HCT116 (cell line): ENCODE measurements around the gene NKAIN4. TPM values are rescaled to one million over a fixed set of nuclear protein-coding genes. Genes with fewer than 3 reads are reported as not detected.

Source experiments
- ATAC-seq: fragments of 200-7000 bp; cut with Tn5 transposase; 2 replicates; pipeline ENCODE4 v1.9.1; 2020; ENCODE audit warnings: mild to moderate bottlenecking, moderate library complexity
- BruUV-seq: library from RNA; stranded (reverse); fragments of 400-500 nt; replicated peaks from 2 replicates; lab custom pipeline; 2021; lab: Mats Ljungman, UMichigan
- CTCF ChIA-PET: fragments of 300-600 bp; sonication (Branson Sonifier 250); formaldehyde crosslinking; loops from one replicate; lab custom pipeline; 2021; ENCODE audit warnings: antibody characterized with exemption; lab: Charles Lee
- POLR2A ChIA-PET: fragments of 300-600, 350-600 bp; sonication (Branson Sonifier 250); formaldehyde crosslinking; loops from one replicate; lab custom pipeline; 2021; ENCODE audit warnings: antibody characterized with exemption; lab: Charles Lee
- RAD21 ChIA-PET, 2 experiments: fragments of 300-600 bp; sonication (Branson Sonifier 250); formaldehyde crosslinking; loops; one replicate each; lab custom pipeline; 2023; ENCODE audit warnings: low total read pairs in 2 of 2; ENCODE audit not compliant: uncharacterized antibody in 2 of 2, unreplicated experiment in 2 of 2, low non-redundant PET in 1 of 2; lab: Charles Lee
- DNase-seq: peaks from one replicate; pipeline ENCODE4 v3.0.0-alpha.2; 2010; ENCODE audit warnings: low read depth, low spot score
- H2AFZ ChIP-seq: fragments of 200-600 bp; shearing (Covaris generic), sonication (generic); 2 replicates; pipeline ENCODE4 v1.6.1; 2017; ENCODE audit warnings: low read depth, mixed run types, mixed read lengths, antibody characterized with exemption, low read length; ENCODE audit not compliant: poor library complexity, severe bottlenecking
- H3K27ac ChIP-seq: 2 replicates; pipeline ENCODE4 v1.5.1; 2012; ENCODE audit warnings: low read depth, low read length
- H3K27me3 ChIP-seq: fragments of 200-600 bp; sonication (generic); 2 replicates; pipeline ENCODE4 v1.6.1; 2016; ENCODE audit warnings: mixed run types, low read length, mixed read lengths; ENCODE audit not compliant: insufficient read depth
- H3K36me3 ChIP-seq, 2 experiments: fragments of 200-500 bp in 1 of 2; fragments of 200-600 bp in 1 of 2; sonication (Bioruptor generic) in 1 of 2; sonication (generic) in 1 of 2; 2 replicates each; pipeline versions ENCODE4 v1.5.1 to v1.6.1; 2014 to 2016; ENCODE audit warnings: low read length in 2 of 2, inconsistent platforms in 1 of 2, mixed read lengths in 1 of 2, mixed run types in 1 of 2; ENCODE audit not compliant: insufficient read depth in 2 of 2, control insufficient read depth in 1 of 2
- H3K4me1 ChIP-seq, 2 experiments: fragments of 200-600 bp in 1 of 2; sonication (generic) in 1 of 2; 2 replicates each; pipeline versions ENCODE4 v1.5.1 to v1.6.1; 2012 to 2017; ENCODE audit warnings: low read length in 2 of 2, inconsistent platforms in 1 of 2, mild to moderate bottlenecking in 1 of 2, mixed read lengths in 1 of 2, mixed run types in 1 of 2, moderate library complexity in 1 of 2; ENCODE audit not compliant: insufficient read depth in 2 of 2, control insufficient read depth in 1 of 2
- H3K4me2 ChIP-seq: fragments of 200-600 bp; sonication (generic); 2 replicates; pipeline ENCODE4 v1.6.1; 2017; ENCODE audit warnings: mixed run types, low read length, mixed read lengths
- H3K4me3 ChIP-seq, 2 experiments: fragments of 200-600 bp in 1 of 2; sonication (generic) in 1 of 2; replicated peaks in 1 of 2; 2 replicates each; pipeline ENCODE4 v1.5.1; 2011 to 2016; ENCODE audit warnings: low read length in 2 of 2, control low read depth in 1 of 2, low read depth in 1 of 2, mild to moderate bottlenecking in 1 of 2, mixed read lengths in 1 of 2, mixed run types in 1 of 2
- H3K79me2 ChIP-seq: fragments of 200-600 bp; sonication (generic); 2 replicates; pipeline ENCODE4 v1.6.1; 2017; ENCODE audit warnings: mild to moderate bottlenecking, mixed run types, low read length, moderate library complexity, mixed read lengths; ENCODE audit not compliant: insufficient read depth
- H3K9ac ChIP-seq: fragments of 200-600 bp; sonication (generic); 2 replicates; pipeline ENCODE4 v1.6.1; 2016; ENCODE audit warnings: low read length, mixed read lengths
- H3K9me2 ChIP-seq: fragments of 200-600 bp; sonication (generic), shearing (Covaris generic); 2 replicates; pipeline ENCODE4 v1.6.1; 2017; ENCODE audit warnings: mixed run types, mild to moderate bottlenecking, moderate library complexity; ENCODE audit not compliant: insufficient read depth
- H3K9me3 ChIP-seq, 2 experiments: fragments of 200-500 bp in 1 of 2; fragments of 200-600 bp in 1 of 2; sonication (Bioruptor generic) in 1 of 2; sonication (generic) in 1 of 2; 2 replicates each; pipeline ENCODE4 v1.6.1; 2014 to 2017; ENCODE audit warnings: low read length in 2 of 2, mixed read lengths in 2 of 2, inconsistent platforms in 1 of 2, low read depth in 1 of 2, mild to moderate bottlenecking in 1 of 2, mixed run types in 1 of 2, moderate library complexity in 1 of 2; ENCODE audit not compliant: control insufficient read depth in 1 of 2, insufficient read depth in 1 of 2
- H4K20me1 ChIP-seq: fragments of 200-600 bp; sonication (generic), shearing (Covaris generic); 2 replicates; pipeline ENCODE4 v1.6.1; 2017; ENCODE audit warnings: mixed run types, mild to moderate bottlenecking, moderate library complexity; ENCODE audit not compliant: insufficient read depth
- CBX3 ChIP-seq: IDR thresholded peaks from 2 replicates; pipeline ENCODE4 v1.6.1; 2012; ENCODE audit warnings: low read depth
- CTCF ChIP-seq, 3 experiments: fragments of 200-600 bp in 1 of 3; sonication (generic) in 1 of 3; IDR thresholded peaks in 2 of 3; conservative IDR thresholded peaks in 1 of 3; 2 replicates each; pipeline ENCODE4 v1.5.1; 2012 to 2017; ENCODE audit warnings: low read depth in 2 of 3, low read length in 2 of 3, antibody characterized with exemption in 1 of 3, borderline replicate concordance in 1 of 3, control low read depth in 1 of 3, mild to moderate bottlenecking in 1 of 3, mixed read lengths in 1 of 3, mixed run types in 1 of 3, moderate library complexity in 1 of 3; ENCODE audit not compliant: insufficient read depth in 1 of 3
- ELF1 ChIP-seq: IDR thresholded peaks from 2 replicates; pipeline ENCODE4 v1.6.1; 2012; ENCODE audit warnings: low read depth, borderline replicate concordance
- EZH2 ChIP-seq: fragments of 200-600 bp; sonication (generic); IDR thresholded peaks from 2 replicates; pipeline ENCODE4 v1.6.1; 2017; ENCODE audit warnings: antibody characterized with exemption, mixed run types
- EZH2phosphoT487 ChIP-seq: fragments of 200-600 bp; IDR thresholded peaks from 2 replicates; pipeline ENCODE4 v1.6.1; 2018; ENCODE audit warnings: antibody characterized with exemption, borderline replicate concordance
- FOSL1 ChIP-seq: IDR thresholded peaks from 2 replicates; pipeline ENCODE4 v1.6.1; 2012; ENCODE audit warnings: low read depth
- JUND ChIP-seq: IDR thresholded peaks from 2 replicates; pipeline ENCODE4 v1.6.1; 2012
- MAX ChIP-seq: IDR thresholded peaks from 2 replicates; pipeline ENCODE4 v1.6.1; 2012
- POLR2A ChIP-seq: IDR thresholded peaks from 2 replicates; pipeline ENCODE4 v1.7.0; 2011; ENCODE audit warnings: borderline replicate concordance; ENCODE audit not compliant: insufficient read depth, insufficient read length; ENCODE audit errors: extremely low read depth
- REST ChIP-seq: IDR thresholded peaks from 2 replicates; pipeline ENCODE4 v1.6.1; 2012; ENCODE audit warnings: low read depth
- SIN3A ChIP-seq: IDR thresholded peaks from 2 replicates; pipeline ENCODE4 v1.6.1; 2012; ENCODE audit warnings: low read depth
- SP1 ChIP-seq: IDR thresholded peaks from 2 replicates; pipeline ENCODE4 v1.6.1; 2012; ENCODE audit warnings: low read depth
- SRF ChIP-seq: IDR thresholded peaks from 2 replicates; pipeline ENCODE4 v1.6.1; 2012; ENCODE audit warnings: low read depth
- TCF7L2 ChIP-seq: IDR thresholded peaks from 2 replicates; pipeline ENCODE4 v1.7.0; 2011; ENCODE audit warnings: borderline replicate concordance, inconsistent platforms; ENCODE audit not compliant: insufficient read depth, insufficient read length; ENCODE audit errors: extremely low read depth
- YY1 ChIP-seq: IDR thresholded peaks from 2 replicates; pipeline ENCODE4 v1.6.1; 2011; ENCODE audit warnings: low read length, low read depth, moderate library complexity, mild to moderate bottlenecking; ENCODE audit not compliant: insufficient replicate concordance; ENCODE audit errors: extremely low read depth
- intact Hi-C: fragments of 100-400 bp; cut with micrococcal nuclease; formaldehyde crosslinking; loops from 2 replicates; pipeline ENCODE4 v1.10.0; 2022
- total RNA-seq: library from RNA; stranded (reverse); gene quantifications from one replicate; pipeline ENCODE4 v1.2.1, GENCODE V29; 2021; ENCODE audit not compliant: unreplicated experiment

NKAIN4 gene
- total RNA-seq, 1 experiment from 2014 or later = not detected

DNA sequence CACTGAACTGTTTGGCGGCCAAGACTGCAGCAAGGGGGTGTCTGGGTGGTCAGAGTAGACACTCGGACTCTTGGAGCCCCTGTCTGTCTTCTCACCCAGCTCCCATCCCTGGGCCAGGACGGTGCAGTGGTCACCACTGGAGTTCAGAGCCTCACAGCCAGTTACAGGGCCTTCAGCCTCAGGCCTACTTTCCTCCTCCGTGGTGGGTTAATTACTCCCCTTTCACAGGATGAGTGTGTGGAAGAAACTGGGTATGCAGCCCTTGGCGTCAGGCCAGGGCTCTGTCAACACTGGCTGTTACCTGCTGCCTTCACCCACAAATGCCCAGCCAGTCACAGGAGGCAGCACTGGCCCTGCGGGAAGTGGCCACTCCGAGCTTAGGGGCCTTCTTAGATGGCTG, 36.6 kb downstream of the NKAIN4 start:
- ATAC-seq (no peak), DNase-seq (no peak)
- Histone ChIP-seq H3K9me2 (no peaks in the 10 kb centered on the region), H3K27ac (no peak overlapping the region; the same call in 1 of the 2 replicates), H3K36me3 (peaks cover 12 to 19% of the 10 kb centered on the region in 2 experiments; a peak in 3 of 4 replicates), H4K20me1 (peaks cover 3% of the 10 kb centered on the region; the same call in 1 of the 2 replicates), H3K4me1 (peaks cover 14 to 23% of the 10 kb centered on the region in 2 experiments), H3K9me3 (no peaks in the 10 kb centered on the region), H2AFZ (no peak overlapping the region), H3K9ac (no peak overlapping the region), H3K4me3 (no peak overlapping the region), H3K79me2 (peaks cover 31% of the 10 kb centered on the region), H3K4me2 (no peak overlapping the region), H3K27me3 (no peaks in the 10 kb centered on the region)
- CTCF ChIA-PET = no interaction called here
- intact Hi-C loops = no loop called here
- RAD21 ChIA-PET = no interaction called here
- no peak for TF ChIP-seq EZH2
- no peak for TF ChIP-seq EZH2phosphoT487
- TF ChIP-seq JUND = no peak
- no peak for TF ChIP-seq POLR2A
- no peak for TF ChIP-seq SRF
- no peak for TF ChIP-seq SP1
- no peak for TF ChIP-seq SIN3A
- no peak for TF ChIP-seq CTCF (IDR thresholded peaks at IDR 0.05 in 2 of 3, conservative IDR thresholded peaks at IDR 0.05 in 1 of 3; ENCODE audit: borderline replicate concordance in 1 of 3, insufficient read depth in 1 of 3, low read depth in 2 of 3, low read length in 2 of 3)
- TF ChIP-seq CBX3 = no peak
- TF ChIP-seq REST = no peak
- no peak for TF ChIP-seq FOSL1
- no peak for TF ChIP-seq MAX
- no peak for TF ChIP-seq YY1
- no peak for TF ChIP-seq TCF7L2
- no peak for TF ChIP-seq ELF1
- POLR2A ChIA-PET = no interaction called here
- BruUV-seq = no TSS peak
